ENCODE results near the gene ANKRD34A. TPM values are rescaled to one million over a fixed set of nuclear protein-coding genes. Genes with fewer than 3 reads are reported as not detected.

ANKRD34A gene
- total and polyA plus RNA-seq, 2 experiments from 2014 or later: 0.16 to 0.35 TPM

DNA sequence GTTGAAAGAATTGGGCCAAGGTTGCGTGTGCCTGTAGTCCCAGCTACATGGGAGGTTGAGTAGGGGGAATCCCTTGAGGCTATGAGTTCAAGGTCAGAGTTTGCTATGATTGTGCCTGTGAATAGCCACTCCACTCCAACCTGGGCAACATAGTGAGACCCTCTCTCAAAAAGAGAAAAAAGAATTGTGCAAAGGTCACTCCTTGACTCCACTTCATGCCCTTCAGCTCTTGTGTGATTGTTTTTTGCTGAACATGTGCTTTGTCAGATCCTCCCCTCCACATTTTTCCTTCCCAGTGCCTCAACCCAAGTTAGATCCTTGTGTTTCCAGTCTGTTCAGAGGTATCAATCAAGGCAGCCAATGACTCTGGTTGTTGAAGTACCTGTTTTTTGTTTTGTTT is 23.6 kb upstream of the ANKRD34A start:
- H3F3A ChIP-seq (replicated peaks; ENCODE audit: low read depth): no peaks in the 10 kb centered on the region
- H3K4me2 ChIP-seq: no peak overlapping the region
- Mint-ChIP-seq H3K4me3 (no peak overlapping the region; the same call in 2 of the 3 replicates), H3K27ac (no peak overlapping the region), H3K36me3 (ENCODE audit: low read depth) (peaks cover 13% of the 10 kb centered on the region), H3K4me1 (peaks cover 32% of the 10 kb centered on the region), H3K27me3 (ENCODE audit: insufficient read depth, low read depth, poor library complexity) (peaks cover 3% of the 10 kb centered on the region), H3K9me3 (no peaks in the 10 kb centered on the region)
- no peaks in the 10 kb centered on the region for H4K20me1 ChIP-seq (replicated peaks; ENCODE audit: insufficient read depth)
- no peaks in the 10 kb centered on the region for H3K27me3 ChIP-seq (ENCODE audit: insufficient read depth)
- TF ChIP-seq EZH2phosphoT487 (IDR thresholded peaks at IDR 0.05; ENCODE audit: unreplicated experiment): no peak
- DNase-seq (ENCODE audit: low spot score): no peak
- H3K9me2 ChIP-seq (ENCODE audit: insufficient read depth): no peaks in the 10 kb centered on the region
- no peak overlapping the region for H3K4me3 ChIP-seq
- H3K79me2 ChIP-seq (replicated peaks; ENCODE audit: insufficient read depth): no peaks in the 10 kb centered on the region
- ATAC-seq: no peak
- no peak overlapping the region; the same call in 1 of the 2 replicates for H2AFZ ChIP-seq
- no peaks in the 10 kb centered on the region for H3K36me3 ChIP-seq (ENCODE audit: insufficient read depth)
- peaks cover 9% of the 10 kb centered on the region for H3K4me1 ChIP-seq (ENCODE audit: insufficient read depth)
- no peak overlapping the region for H3K27ac ChIP-seq (ENCODE audit: low read depth)

DNA sequence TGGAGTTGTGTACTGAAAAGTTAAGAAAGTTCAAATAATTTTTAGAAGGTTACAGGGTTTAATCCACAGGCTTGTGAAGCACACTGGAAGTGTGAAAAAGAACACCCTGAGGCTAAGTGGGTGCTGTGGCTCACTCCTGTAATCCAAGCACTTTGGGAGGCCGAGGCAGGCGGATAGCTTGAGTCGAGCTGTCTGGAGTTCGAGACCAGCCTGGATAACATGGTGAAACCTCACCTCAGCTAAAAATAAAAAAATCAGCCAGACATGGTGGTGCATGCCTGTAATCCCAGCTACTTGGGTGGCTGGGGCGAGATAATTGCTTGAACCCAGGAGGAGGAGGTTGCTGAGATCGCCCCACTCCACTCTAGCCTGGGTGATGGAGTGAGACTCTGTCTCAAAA is 22.2 kb upstream of the ANKRD34A start:
- Histone ChIP-seq H4K20me1 (replicated peaks; ENCODE audit: insufficient read depth) (no peaks in the 10 kb centered on the region), H2AFZ (no peak overlapping the region), H3K4me2 (no peak overlapping the region), H3K4me3 (no peak overlapping the region), H3K79me2 (replicated peaks; ENCODE audit: insufficient read depth) (no peaks in the 10 kb centered on the region), H3K4me1 (ENCODE audit: insufficient read depth) (peaks cover 9% of the 10 kb centered on the region), H3K36me3 (ENCODE audit: insufficient read depth) (no peaks in the 10 kb centered on the region), H3K9me2 (ENCODE audit: insufficient read depth) (no peaks in the 10 kb centered on the region), H3F3A (replicated peaks; ENCODE audit: low read depth) (no peaks in the 10 kb centered on the region), H3K27me3 (ENCODE audit: insufficient read depth) (no peaks in the 10 kb centered on the region), H3K27ac (ENCODE audit: low read depth) (no peak overlapping the region)
- H3K27ac Mint-ChIP-seq: no peak overlapping the region
- no peak overlapping the region for H3K4me3 Mint-ChIP-seq
- no peaks in the 10 kb centered on the region for H3K9me3 Mint-ChIP-seq
- DNase-seq (ENCODE audit: low spot score) (no peak), ATAC-seq (no peak)
- peaks cover under 1% of the 10 kb centered on the region; the same call in 2 of the 3 replicates for H3K36me3 Mint-ChIP-seq (ENCODE audit: low read depth)
- H3K27me3 Mint-ChIP-seq (ENCODE audit: insufficient read depth, low read depth, poor library complexity): peaks cover 3% of the 10 kb centered on the region
- peaks cover 31% of the 10 kb centered on the region for H3K4me1 Mint-ChIP-seq
- TF ChIP-seq JUNB (IDR thresholded peaks at IDR 0.05; ENCODE audit: unreplicated experiment) (no peak), NANOG (IDR thresholded peaks at IDR 0.05; ENCODE audit: borderline replicate concordance) (no peak), ZNF331 (CRISPR knock-in tag; IDR thresholded peaks at IDR 0.05; ENCODE audit: low read depth) (no peak), STAT1 (IDR thresholded peaks at IDR 0.05; ENCODE audit: unreplicated experiment) (no peak), EZH2 (IDR thresholded peaks at IDR 0.05; ENCODE audit: low read depth, unreplicated experiment) (no peak)
- TF ChIP-seq, protein P1, sequence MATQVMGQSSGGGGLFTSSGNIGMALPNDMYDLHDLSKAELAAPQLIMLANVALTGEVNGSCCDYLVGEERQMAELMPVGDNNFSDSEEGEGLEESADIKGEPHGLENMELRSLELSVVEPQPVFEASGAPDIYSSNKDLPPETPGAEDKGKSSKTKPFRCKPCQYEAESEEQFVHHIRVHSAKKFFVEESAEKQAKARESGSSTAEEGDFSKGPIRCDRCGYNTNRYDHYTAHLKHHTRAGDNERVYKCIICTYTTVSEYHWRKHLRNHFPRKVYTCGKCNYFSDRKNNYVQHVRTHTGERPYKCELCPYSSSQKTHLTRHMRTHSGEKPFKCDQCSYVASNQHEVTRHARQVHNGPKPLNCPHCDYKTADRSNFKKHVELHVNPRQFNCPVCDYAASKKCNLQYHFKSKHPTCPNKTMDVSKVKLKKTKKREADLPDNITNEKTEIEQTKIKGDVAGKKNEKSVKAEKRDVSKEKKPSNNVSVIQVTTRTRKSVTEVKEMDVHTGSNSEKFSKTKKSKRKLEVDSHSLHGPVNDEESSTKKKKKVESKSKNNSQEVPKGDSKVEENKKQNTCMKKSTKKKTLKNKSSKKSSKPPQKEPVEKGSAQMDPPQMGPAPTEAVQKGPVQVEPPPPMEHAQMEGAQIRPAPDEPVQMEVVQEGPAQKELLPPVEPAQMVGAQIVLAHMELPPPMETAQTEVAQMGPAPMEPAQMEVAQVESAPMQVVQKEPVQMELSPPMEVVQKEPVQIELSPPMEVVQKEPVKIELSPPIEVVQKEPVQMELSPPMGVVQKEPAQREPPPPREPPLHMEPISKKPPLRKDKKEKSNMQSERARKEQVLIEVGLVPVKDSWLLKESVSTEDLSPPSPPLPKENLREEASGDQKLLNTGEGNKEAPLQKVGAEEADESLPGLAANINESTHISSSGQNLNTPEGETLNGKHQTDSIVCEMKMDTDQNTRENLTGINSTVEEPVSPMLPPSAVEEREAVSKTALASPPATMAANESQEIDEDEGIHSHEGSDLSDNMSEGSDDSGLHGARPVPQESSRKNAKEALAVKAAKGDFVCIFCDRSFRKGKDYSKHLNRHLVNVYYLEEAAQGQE (IDR thresholded peaks at IDR 0.05; ENCODE audit: unreplicated experiment): no peak
- TF ChIP-seq, protein P2, sequence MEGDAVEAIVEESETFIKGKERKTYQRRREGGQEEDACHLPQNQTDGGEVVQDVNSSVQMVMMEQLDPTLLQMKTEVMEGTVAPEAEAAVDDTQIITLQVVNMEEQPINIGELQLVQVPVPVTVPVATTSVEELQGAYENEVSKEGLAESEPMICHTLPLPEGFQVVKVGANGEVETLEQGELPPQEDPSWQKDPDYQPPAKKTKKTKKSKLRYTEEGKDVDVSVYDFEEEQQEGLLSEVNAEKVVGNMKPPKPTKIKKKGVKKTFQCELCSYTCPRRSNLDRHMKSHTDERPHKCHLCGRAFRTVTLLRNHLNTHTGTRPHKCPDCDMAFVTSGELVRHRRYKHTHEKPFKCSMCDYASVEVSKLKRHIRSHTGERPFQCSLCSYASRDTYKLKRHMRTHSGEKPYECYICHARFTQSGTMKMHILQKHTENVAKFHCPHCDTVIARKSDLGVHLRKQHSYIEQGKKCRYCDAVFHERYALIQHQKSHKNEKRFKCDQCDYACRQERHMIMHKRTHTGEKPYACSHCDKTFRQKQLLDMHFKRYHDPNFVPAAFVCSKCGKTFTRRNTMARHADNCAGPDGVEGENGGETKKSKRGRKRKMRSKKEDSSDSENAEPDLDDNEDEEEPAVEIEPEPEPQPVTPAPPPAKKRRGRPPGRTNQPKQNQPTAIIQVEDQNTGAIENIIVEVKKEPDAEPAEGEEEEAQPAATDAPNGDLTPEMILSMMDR (conservative IDR thresholded peaks at IDR 0.05; ENCODE audit: low read depth in 2 of 2): no peak
- TF ChIP-seq, protein P3, sequence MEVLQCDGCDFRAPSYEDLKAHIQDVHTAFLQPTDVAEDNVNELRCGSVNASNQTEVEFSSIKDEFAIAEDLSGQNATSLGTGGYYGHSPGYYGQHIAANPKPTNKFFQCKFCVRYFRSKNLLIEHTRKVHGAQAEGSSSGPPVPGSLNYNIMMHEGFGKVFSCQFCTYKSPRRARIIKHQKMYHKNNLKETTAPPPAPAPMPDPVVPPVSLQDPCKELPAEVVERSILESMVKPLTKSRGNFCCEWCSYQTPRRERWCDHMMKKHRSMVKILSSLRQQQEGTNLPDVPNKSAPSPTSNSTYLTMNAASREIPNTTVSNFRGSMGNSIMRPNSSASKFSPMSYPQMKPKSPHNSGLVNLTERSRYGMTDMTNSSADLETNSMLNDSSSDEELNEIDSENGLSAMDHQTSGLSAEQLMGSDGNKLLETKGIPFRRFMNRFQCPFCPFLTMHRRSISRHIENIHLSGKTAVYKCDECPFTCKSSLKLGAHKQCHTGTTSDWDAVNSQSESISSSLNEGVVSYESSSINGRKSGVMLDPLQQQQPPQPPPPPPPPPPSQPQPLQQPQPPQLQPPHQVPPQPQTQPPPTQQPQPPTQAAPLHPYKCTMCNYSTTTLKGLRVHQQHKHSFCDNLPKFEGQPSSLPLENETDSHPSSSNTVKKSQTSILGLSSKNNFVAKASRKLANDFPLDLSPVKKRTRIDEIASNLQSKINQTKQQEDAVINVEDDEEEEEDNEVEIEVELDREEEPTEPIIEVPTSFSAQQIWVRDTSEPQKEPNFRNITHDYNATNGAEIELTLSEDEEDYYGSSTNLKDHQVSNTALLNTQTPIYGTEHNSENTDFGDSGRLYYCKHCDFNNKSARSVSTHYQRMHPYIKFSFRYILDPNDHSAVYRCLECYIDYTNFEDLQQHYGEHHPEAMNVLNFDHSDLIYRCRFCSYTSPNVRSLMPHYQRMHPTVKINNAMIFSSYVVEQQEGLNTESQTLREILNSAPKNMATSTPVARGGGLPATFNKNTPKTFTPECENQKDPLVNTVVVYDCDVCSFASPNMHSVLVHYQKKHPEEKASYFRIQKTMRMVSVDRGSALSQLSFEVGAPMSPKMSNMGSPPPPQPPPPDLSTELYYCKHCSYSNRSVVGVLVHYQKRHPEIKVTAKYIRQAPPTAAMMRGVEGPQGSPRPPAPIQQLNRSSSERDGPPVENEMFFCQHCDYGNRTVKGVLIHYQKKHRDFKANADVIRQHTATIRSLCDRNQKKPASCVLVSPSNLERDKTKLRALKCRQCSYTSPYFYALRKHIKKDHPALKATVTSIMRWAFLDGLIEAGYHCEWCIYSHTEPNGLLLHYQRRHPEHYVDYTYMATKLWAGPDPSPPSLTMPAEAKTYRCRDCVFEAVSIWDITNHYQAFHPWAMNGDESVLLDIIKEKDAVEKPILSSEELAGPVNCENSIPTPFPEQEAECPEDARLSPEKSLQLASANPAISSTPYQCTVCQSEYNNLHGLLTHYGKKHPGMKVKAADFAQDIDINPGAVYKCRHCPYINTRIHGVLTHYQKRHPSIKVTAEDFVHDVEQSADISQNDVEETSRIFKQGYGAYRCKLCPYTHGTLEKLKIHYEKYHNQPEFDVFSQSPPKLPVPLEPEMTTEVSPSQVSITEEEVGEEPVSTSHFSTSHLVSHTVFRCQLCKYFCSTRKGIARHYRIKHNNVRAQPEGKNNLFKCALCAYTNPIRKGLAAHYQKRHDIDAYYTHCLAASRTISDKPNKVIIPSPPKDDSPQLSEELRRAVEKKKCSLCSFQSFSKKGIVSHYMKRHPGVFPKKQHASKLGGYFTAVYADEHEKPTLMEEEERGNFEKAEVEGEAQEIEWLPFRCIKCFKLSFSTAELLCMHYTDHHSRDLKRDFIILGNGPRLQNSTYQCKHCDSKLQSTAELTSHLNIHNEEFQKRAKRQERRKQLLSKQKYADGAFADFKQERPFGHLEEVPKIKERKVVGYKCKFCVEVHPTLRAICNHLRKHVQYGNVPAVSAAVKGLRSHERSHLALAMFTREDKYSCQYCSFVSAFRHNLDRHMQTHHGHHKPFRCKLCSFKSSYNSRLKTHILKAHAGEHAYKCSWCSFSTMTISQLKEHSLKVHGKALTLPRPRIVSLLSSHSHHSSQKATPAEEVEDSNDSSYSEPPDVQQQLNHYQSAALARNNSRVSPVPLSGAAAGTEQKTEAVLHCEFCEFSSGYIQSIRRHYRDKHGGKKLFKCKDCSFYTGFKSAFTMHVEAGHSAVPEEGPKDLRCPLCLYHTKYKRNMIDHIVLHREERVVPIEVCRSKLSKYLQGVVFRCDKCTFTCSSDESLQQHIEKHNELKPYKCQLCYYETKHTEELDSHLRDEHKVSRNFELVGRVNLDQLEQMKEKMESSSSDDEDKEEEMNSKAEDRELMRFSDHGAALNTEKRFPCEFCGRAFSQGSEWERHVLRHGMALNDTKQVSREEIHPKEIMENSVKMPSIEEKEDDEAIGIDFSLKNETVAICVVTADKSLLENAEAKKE (CRISPR knock-in tag; IDR thresholded peaks at IDR 0.05): no peak
- TF ChIP-seq, protein P4, sequence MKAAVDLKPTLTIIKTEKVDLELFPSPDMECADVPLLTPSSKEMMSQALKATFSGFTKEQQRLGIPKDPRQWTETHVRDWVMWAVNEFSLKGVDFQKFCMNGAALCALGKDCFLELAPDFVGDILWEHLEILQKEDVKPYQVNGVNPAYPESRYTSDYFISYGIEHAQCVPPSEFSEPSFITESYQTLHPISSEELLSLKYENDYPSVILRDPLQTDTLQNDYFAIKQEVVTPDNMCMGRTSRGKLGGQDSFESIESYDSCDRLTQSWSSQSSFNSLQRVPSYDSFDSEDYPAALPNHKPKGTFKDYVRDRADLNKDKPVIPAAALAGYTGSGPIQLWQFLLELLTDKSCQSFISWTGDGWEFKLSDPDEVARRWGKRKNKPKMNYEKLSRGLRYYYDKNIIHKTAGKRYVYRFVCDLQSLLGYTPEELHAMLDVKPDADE (IDR thresholded peaks at IDR 0.05): no peak
